Cardiac fibroblast (primary cell): ENCODE results near the gene FBXL13.
A peak's percentile ranks its signal among the peaks of the same experiment; 100 is the strongest.
"Not testable (repeated sequence)": the region's sequence is repeated elsewhere in the genome, so short reads cannot be mapped to it uniquely, and the experiment has no call there.

Experiments
- DNase-seq, 2 donors: peaks; one replicate each; pipeline versions ENCODE4 v3.0.0 to v3.0.0-alpha.2; 2010; ENCODE audit warnings: low read depth in 2 of 2
- H3K4me3 ChIP-seq, 2 donors: replicated peaks in 1 of 2; 1 replicate in 1 of 2; 2 replicates in 1 of 2; pipeline ENCODE4 v1.5.1; 2011; ENCODE audit warnings: low read depth in 2 of 2, low read length in 2 of 2, mild to moderate bottlenecking in 2 of 2, moderate library complexity in 1 of 2
- CTCF ChIP-seq: IDR thresholded peaks from one replicate; pipeline ENCODE4 v1.5.1; 2011; ENCODE audit warnings: low read depth, mild to moderate bottlenecking, low read length, inconsistent platforms

Gene FBXL13

GRCh38 chr7:103080923-103081322 lies 6.3 kb upstream of the FBXL13 start:
- no peak for TF ChIP-seq CTCF
- no peak overlapping the region for H3K4me3 ChIP-seq
- no peak for DNase-seq

- TF ChIP-seq CTCF: no peak
- H3K4me3 ChIP-seq: no peak overlapping the region
- no peak for DNase-seq
Measured at GRCh38 chr7:103079836-103080235, 5.2 kb upstream of the FBXL13 start.

GRCh38 chr7:103078226-103078625 lies 3.6 kb upstream of the FBXL13 start:
- not testable (repeated sequence) for H3K4me3 ChIP-seq, DNase-seq

- no peak overlapping the region for H3K4me3 ChIP-seq
- no peak for DNase-seq
- no peak for TF ChIP-seq CTCF
Measured at GRCh38 chr7:103077318-103077717, 2.7 kb upstream of the FBXL13 start.

GRCh38 chr7:103076764-103077163 lies 2.2 kb upstream of the FBXL13 start:
- H3K4me3 ChIP-seq: no peak overlapping the region
- no peak for TF ChIP-seq CTCF
- no peak for DNase-seq

GRCh38 chr7:103075337-103075918 lies 832 bp upstream of the FBXL13 start:
- no peak for TF ChIP-seq CTCF
- H3K4me3 ChIP-seq: peak overlapping the region; percentile 59 to 73
- peak; percentile 52 to 56 for DNase-seq

GRCh38 chr7:103073989-103074518 lies 542 bp downstream of the FBXL13 start:
- no peak for TF ChIP-seq CTCF
- DNase-seq: no peak
- peak overlapping the region; percentile 59 to 73 for H3K4me3 ChIP-seq
